GM23338 (cell line): ENCODE results near the gene CHN2.

Source experiments
- CTCF ChIP-seq, 2 experiments: fragments of 200-600 bp in 1 of 2; sonication (generic) in 1 of 2; conservative IDR thresholded peaks; 2 replicates each; pipeline versions ENCODE4 v1.5.1 to v1.6.1; 2016 to 2017; ENCODE audit warnings: antibody characterized with exemption in 2 of 2, low read depth in 2 of 2, mild to moderate bottlenecking in 2 of 2, moderate library complexity in 1 of 2
- EZH2 ChIP-seq: fragments of 200-600 bp; sonication (generic); IDR thresholded peaks from one replicate; pipeline ENCODE4 v1.8.0; 2017; ENCODE audit warnings: antibody characterized with exemption, mild to moderate bottlenecking, low read depth; ENCODE audit not compliant: unreplicated experiment
- EZH2phosphoT487 ChIP-seq: fragments of 200-600 bp; sonication (generic); IDR thresholded peaks from one replicate; pipeline ENCODE4 v1.8.1; 2018; ENCODE audit warnings: antibody characterized with exemption; ENCODE audit not compliant: unreplicated experiment
- POLR2AphosphoS5 ChIP-seq: IDR thresholded peaks from 2 replicates; pipeline ENCODE4 v1.6.1; 2016; ENCODE audit warnings: antibody characterized with exemption, low read depth
- STAT1 ChIP-seq: IDR thresholded peaks from one replicate; pipeline ENCODE4 v1.6.1; 2016; ENCODE audit warnings: antibody characterized with exemption; ENCODE audit not compliant: unreplicated experiment

- TF ChIP-seq CTCF (conservative IDR thresholded peaks at IDR 0.05; ENCODE audit: low read depth in 2 of 2) = no peak
- TF ChIP-seq EZH2 = no peak
- TF ChIP-seq STAT1 = no peak
- TF ChIP-seq POLR2AphosphoS5 = no peak
- TF ChIP-seq EZH2phosphoT487 = no peak
Measured at GRCh38 chr7:29242265-29242664, 47.7 kb downstream of the CHN2 start.
